Measurements from ENCODE around the gene ATG10.

The ATG10 gene

DNA sequence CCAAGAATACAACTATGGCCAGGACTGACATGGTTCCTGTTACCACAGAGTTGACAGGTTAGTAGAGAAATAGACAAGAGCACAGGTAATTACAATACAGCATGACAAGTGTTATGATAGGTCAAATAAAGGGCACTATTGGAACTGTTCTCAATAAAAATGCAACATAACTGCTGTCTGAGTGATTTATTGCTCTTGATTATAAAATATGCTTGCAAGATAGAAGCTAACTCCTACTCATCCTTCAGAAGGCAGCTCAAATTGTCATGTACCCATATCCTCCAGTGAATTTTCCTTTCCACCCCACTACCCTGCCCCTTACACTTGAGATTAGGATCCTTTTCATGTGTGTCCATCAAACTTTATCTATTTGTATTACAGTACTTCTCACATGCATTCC, 35.1 kb upstream of the ATG10 start:
- H3K9ac ChIP-seq (ENCODE audit: low read length), result no peak overlapping the region
- H3K9me2 ChIP-seq (ENCODE audit: low read depth, low read length), result no peaks in the 10 kb centered on the region
- no peaks in the 10 kb centered on the region for H3K36me3 ChIP-seq (ENCODE audit: insufficient read depth, low read length)
- no peak overlapping the region for H2AFZ ChIP-seq (ENCODE audit: low read length)
- no peaks in the 10 kb centered on the region for H3K27me3 ChIP-seq (ENCODE audit: insufficient read depth, low read length)
- H3K27ac ChIP-seq (ENCODE audit: low read depth, low read length, poor library complexity, severe bottlenecking), result no peak overlapping the region
- no peaks in the 10 kb centered on the region for H4K20me1 ChIP-seq (ENCODE audit: insufficient read depth, low read length)
- H3K4me1 ChIP-seq (ENCODE audit: insufficient read depth, low read length, severe bottlenecking), result no peaks in the 10 kb centered on the region
- H3K9me3 ChIP-seq (ENCODE audit: low read length), result peaks cover 7% of the 10 kb centered on the region; the same call in 1 of the 2 replicates
- no peaks in the 10 kb centered on the region for H3F3A ChIP-seq (ENCODE audit: insufficient read depth, low read length)
- no peak overlapping the region for H3K4me3 ChIP-seq (ENCODE audit: low read depth, low read length, poor library complexity, severe bottlenecking)
- no peak overlapping the region for H3K4me2 ChIP-seq (ENCODE audit: low read length)
- no peak for TF ChIP-seq EZH2 (IDR thresholded peaks at IDR 0.05; ENCODE audit: borderline replicate concordance, low read length)
- TF ChIP-seq, protein P1, sequence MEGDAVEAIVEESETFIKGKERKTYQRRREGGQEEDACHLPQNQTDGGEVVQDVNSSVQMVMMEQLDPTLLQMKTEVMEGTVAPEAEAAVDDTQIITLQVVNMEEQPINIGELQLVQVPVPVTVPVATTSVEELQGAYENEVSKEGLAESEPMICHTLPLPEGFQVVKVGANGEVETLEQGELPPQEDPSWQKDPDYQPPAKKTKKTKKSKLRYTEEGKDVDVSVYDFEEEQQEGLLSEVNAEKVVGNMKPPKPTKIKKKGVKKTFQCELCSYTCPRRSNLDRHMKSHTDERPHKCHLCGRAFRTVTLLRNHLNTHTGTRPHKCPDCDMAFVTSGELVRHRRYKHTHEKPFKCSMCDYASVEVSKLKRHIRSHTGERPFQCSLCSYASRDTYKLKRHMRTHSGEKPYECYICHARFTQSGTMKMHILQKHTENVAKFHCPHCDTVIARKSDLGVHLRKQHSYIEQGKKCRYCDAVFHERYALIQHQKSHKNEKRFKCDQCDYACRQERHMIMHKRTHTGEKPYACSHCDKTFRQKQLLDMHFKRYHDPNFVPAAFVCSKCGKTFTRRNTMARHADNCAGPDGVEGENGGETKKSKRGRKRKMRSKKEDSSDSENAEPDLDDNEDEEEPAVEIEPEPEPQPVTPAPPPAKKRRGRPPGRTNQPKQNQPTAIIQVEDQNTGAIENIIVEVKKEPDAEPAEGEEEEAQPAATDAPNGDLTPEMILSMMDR (IDR thresholded peaks at IDR 0.05; ENCODE audit: low read length), result no peak
- H3K79me2 ChIP-seq (ENCODE audit: insufficient read depth, low read length), result no peaks in the 10 kb centered on the region

DNA sequence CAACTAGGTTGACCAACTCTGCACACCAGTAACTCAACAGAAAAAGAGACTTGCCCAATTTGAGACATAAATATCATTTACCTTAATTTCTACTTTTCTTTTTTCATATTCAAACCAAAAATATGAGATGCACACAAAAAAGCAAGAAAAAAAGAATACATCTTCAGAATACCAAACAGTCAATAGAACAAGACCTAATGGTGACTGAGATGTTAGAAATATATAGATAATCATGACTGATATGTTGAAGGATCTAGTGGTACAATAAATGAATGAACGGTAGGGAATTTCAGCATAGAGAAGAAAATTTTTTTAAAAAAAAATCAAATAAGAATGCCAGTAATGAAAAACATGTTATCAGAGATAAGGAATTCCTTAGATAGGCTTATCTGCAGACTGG, 29.1 kb upstream of the ATG10 start:
- H3K9me2 ChIP-seq (ENCODE audit: low read depth, low read length), result no peaks in the 10 kb centered on the region
- no peaks in the 10 kb centered on the region for H3K79me2 ChIP-seq (ENCODE audit: insufficient read depth, low read length)
- no peaks in the 10 kb centered on the region for H4K20me1 ChIP-seq (ENCODE audit: insufficient read depth, low read length)
- H3K9ac ChIP-seq (ENCODE audit: low read length), result no peak overlapping the region
- no peaks in the 10 kb centered on the region for H3K27me3 ChIP-seq (ENCODE audit: insufficient read depth, low read length)
- TF ChIP-seq EZH2 (IDR thresholded peaks at IDR 0.05; ENCODE audit: borderline replicate concordance, low read length), result no peak
- TF ChIP-seq, protein P1 (IDR thresholded peaks at IDR 0.05; ENCODE audit: low read length), result no peak
- H3K4me1 ChIP-seq (ENCODE audit: insufficient read depth, low read length, severe bottlenecking), result no peaks in the 10 kb centered on the region
- no peaks in the 10 kb centered on the region for H3K36me3 ChIP-seq (ENCODE audit: insufficient read depth, low read length)
- no peak overlapping the region for H2AFZ ChIP-seq (ENCODE audit: low read length)
- H3K27ac ChIP-seq (ENCODE audit: low read depth, low read length, poor library complexity, severe bottlenecking), result no peak overlapping the region
- no peak overlapping the region for H3K4me2 ChIP-seq (ENCODE audit: low read length)
- no peak overlapping the region for H3K4me3 ChIP-seq (ENCODE audit: low read depth, low read length, poor library complexity, severe bottlenecking)
- H3K9me3 ChIP-seq (ENCODE audit: low read length), result peaks cover 14% of the 10 kb centered on the region; the same call in 1 of the 2 replicates
- H3F3A ChIP-seq (ENCODE audit: insufficient read depth, low read length), result no peaks in the 10 kb centered on the region

DNA sequence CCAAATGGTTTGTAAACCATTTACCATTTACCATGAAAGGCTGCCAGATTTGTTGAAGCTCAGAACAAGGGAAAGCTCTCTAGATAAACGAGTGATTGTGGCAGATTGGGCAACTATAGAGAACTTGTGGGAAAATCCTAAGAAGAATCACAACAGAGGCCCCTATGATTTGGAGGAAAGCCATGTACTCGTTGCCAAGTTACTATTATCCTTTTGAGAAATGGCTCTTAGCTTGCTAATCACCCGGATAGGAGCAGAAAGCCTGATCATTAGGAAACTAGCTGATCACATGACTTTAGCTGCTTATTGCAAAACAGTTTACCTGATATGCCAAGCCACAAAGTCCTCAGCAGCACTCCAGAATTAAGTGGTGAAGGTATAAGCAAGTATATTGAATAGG, 23.5 kb upstream of the ATG10 start:
- no peak overlapping the region for H2AFZ ChIP-seq (ENCODE audit: low read length)

More for the DNA sequence above, 23.5 kb upstream of the ATG10 start:
- Histone ChIP-seq H3K9ac (ENCODE audit: low read length) (no peak overlapping the region), H3K4me3 (ENCODE audit: low read depth, low read length, poor library complexity, severe bottlenecking) (no peak overlapping the region), H3K36me3 (ENCODE audit: insufficient read depth, low read length) (no peaks in the 10 kb centered on the region), H3K79me2 (ENCODE audit: insufficient read depth, low read length) (no peaks in the 10 kb centered on the region), H3F3A (ENCODE audit: insufficient read depth, low read length) (no peaks in the 10 kb centered on the region), H3K4me2 (ENCODE audit: low read length) (no peak overlapping the region), H3K4me1 (ENCODE audit: insufficient read depth, low read length, severe bottlenecking) (no peaks in the 10 kb centered on the region), H4K20me1 (ENCODE audit: insufficient read depth, low read length) (no peaks in the 10 kb centered on the region), H3K27me3 (ENCODE audit: insufficient read depth, low read length) (no peaks in the 10 kb centered on the region), H3K9me2 (ENCODE audit: low read depth, low read length) (no peaks in the 10 kb centered on the region), H3K9me3 (ENCODE audit: low read length) (no peaks in the 10 kb centered on the region), H3K27ac (ENCODE audit: low read depth, low read length, poor library complexity, severe bottlenecking) (no peak overlapping the region)
- TF ChIP-seq, protein P1 (IDR thresholded peaks at IDR 0.05; ENCODE audit: low read length), result no peak
- no peak for TF ChIP-seq EZH2 (IDR thresholded peaks at IDR 0.05; ENCODE audit: borderline replicate concordance, low read length)

Measured in OCI-LY1 (cell line).